Fibroblast of mammary gland (primary cell): Measurements from ENCODE around the gene ANKRD31.
"Not testable (repeated sequence)": the region's sequence is repeated elsewhere in the genome, so short reads cannot be mapped to it uniquely, and the experiment has no call there.

Source experiments
- DNase-seq: peaks from one replicate; pipeline ENCODE4 v3.0.0-alpha.2; 2010; ENCODE audit warnings: low read depth
- H3K4me3 ChIP-seq: 2 replicates; pipeline ENCODE4 v1.5.1; 2011; ENCODE audit warnings: low read depth, mild to moderate bottlenecking, low read length, moderate library complexity; ENCODE audit not compliant: control insufficient read depth
- CTCF ChIP-seq: conservative IDR thresholded peaks from 2 replicates; pipeline ENCODE4 v1.5.1; 2011; ENCODE audit warnings: low read depth, low read length, inconsistent platforms; ENCODE audit not compliant: control insufficient read depth, insufficient read depth

Gene ANKRD31

GRCh38 chr5:75189353-75189752 is 47.3 kb downstream of the ANKRD31 start:
- no peak for TF ChIP-seq CTCF
- DNase-seq = no peak
- H3K4me3 ChIP-seq = no peak overlapping the region

- no peak for TF ChIP-seq CTCF
- DNase-seq = no peak
Measured at GRCh38 chr5:75185763-75186162, 50.9 kb downstream of the ANKRD31 start.

GRCh38 chr5:75176009-75176408 is 60.7 kb downstream of the ANKRD31 start:
- DNase-seq, H3K4me3 ChIP-seq: not testable (repeated sequence)

More at GRCh38 chr5:75185763-75186162, 50.9 kb downstream of the ANKRD31 start:
- no peak overlapping the region for H3K4me3 ChIP-seq

GRCh38 chr5:75174872-75175271 is 61.8 kb downstream of the ANKRD31 start:
- H3K4me3 ChIP-seq = not testable (repeated sequence)

GRCh38 chr5:75169516-75169915 is 67.2 kb downstream of the ANKRD31 start:
- peak; percentile 5 for DNase-seq
- no peak for TF ChIP-seq CTCF
- no peak overlapping the region for H3K4me3 ChIP-seq

More at GRCh38 chr5:75174872-75175271, 61.8 kb downstream of the ANKRD31 start:
- DNase-seq = not testable (repeated sequence)

GRCh38 chr5:75168026-75168735 is 68.5 kb downstream of the ANKRD31 start:
- TF ChIP-seq CTCF = no peak
- no peak for DNase-seq
- no peak overlapping the region for H3K4me3 ChIP-seq

GRCh38 chr5:75167345-75167744 is 69.3 kb downstream of the ANKRD31 start:
- TF ChIP-seq CTCF = peak; percentile 27
- DNase-seq = peak; percentile 15
- H3K4me3 ChIP-seq = no peak overlapping the region

- not testable (repeated sequence) for H3K4me3 ChIP-seq, DNase-seq
Measured at GRCh38 chr5:75161508-75161907, 75.2 kb downstream of the ANKRD31 start.

- H3K4me3 ChIP-seq = no peak overlapping the region
- peak; percentile 16 for DNase-seq
- TF ChIP-seq CTCF = peak; percentile 8
Measured at GRCh38 chr5:75156585-75156984, 80.1 kb downstream of the ANKRD31 start.
